ENCODE results near the gene TSPAN5.

The TSPAN5 gene

GRCh38 chr4:98421111-98421510 lies 237.3 kb downstream of the TSPAN5 start:
- FAIRE-seq, result no peak
- DNase-seq (ENCODE audit: insufficient read length, low spot score), result no peak
- TF ChIP-seq POLR2A (IDR thresholded peaks at IDR 0.05; ENCODE audit: low read depth, low read length), result no peak
